ENCODE results near the gene TRAF6. TPM values are rescaled to one million over a fixed set of nuclear protein-coding genes. Genes with fewer than 3 reads are reported as not detected.

TRAF6 gene
- total RNA-seq, result 10 to 100 TPM; 14.3 to 19.1 (median 15.6) TPM

GRCh38 chr11:36509694-36510593, at the start of gene TRAF6:
TSS of gene TRAF6 (minus strand) at chr11:36510272. CDS start at chr11:36501515, 8,757 bp downstream.
- no peak for TF ChIP-seq CTCF (IDR thresholded peaks at IDR 0.05; ENCODE audit: low read depth)

GRCh38 chr11:36558571-36559413, 48.7 kb upstream of the TRAF6 start:
- no peak for TF ChIP-seq CTCF (IDR thresholded peaks at IDR 0.05; ENCODE audit: low read depth)

GRCh38 chr11:36557991-36558390, 47.9 kb upstream of the TRAF6 start:
- no peak for TF ChIP-seq CTCF (IDR thresholded peaks at IDR 0.05; ENCODE audit: low read depth)

GRCh38 chr11:36550385-36551115, 40.5 kb upstream of the TRAF6 start:
- no peak for TF ChIP-seq CTCF (IDR thresholded peaks at IDR 0.05; ENCODE audit: low read depth)

GRCh38 chr11:36540998-36541397, 30.9 kb upstream of the TRAF6 start:
- no peak for TF ChIP-seq CTCF (IDR thresholded peaks at IDR 0.05; ENCODE audit: low read depth)

- TF ChIP-seq CTCF (IDR thresholded peaks at IDR 0.05; ENCODE audit: low read depth), result no peak
These were observed 24.3 kb upstream of the TRAF6 start for GRCh38 chr11:36534276-36534840.
